Gastroesophageal sphincter (tissue), 3 donors: ENCODE results near the gene MGAT3.

Source experiments
- EP300 ChIP-seq: sonication (generic); formaldehyde crosslinking; IDR thresholded peaks from one replicate; pipeline ENCODE4 v1.6.1; 2017; ENCODE audit warnings: antibody characterized with exemption, mild to moderate bottlenecking
- POLR2A ChIP-seq, 2 donors: fragments of 450-650 bp; IDR thresholded peaks; one replicate each; pipeline ENCODE4 v1.6.1; 2017; ENCODE audit warnings: antibody characterized with exemption in 2 of 2, mild to moderate bottlenecking in 2 of 2, moderate library complexity in 1 of 2
- POLR2AphosphoS5 ChIP-seq: sonication (generic); formaldehyde crosslinking; IDR thresholded peaks from one replicate; pipeline ENCODE4 v1.6.1; 2017; ENCODE audit warnings: antibody characterized with exemption
- TF ChIP-seq, protein P1 (sequence below), 4 experiments: fragments of 200-600 bp in 2 of 4; fragments of 450-650 bp in 2 of 4; sonication (generic) in 1 of 4; IDR thresholded peaks; one replicate each; pipeline ENCODE4 v1.5.1; 2017 to 2019; ENCODE audit warnings: antibody characterized with exemption in 4 of 4, mild to moderate bottlenecking in 2 of 4, moderate library complexity in 2 of 4

DNA sequence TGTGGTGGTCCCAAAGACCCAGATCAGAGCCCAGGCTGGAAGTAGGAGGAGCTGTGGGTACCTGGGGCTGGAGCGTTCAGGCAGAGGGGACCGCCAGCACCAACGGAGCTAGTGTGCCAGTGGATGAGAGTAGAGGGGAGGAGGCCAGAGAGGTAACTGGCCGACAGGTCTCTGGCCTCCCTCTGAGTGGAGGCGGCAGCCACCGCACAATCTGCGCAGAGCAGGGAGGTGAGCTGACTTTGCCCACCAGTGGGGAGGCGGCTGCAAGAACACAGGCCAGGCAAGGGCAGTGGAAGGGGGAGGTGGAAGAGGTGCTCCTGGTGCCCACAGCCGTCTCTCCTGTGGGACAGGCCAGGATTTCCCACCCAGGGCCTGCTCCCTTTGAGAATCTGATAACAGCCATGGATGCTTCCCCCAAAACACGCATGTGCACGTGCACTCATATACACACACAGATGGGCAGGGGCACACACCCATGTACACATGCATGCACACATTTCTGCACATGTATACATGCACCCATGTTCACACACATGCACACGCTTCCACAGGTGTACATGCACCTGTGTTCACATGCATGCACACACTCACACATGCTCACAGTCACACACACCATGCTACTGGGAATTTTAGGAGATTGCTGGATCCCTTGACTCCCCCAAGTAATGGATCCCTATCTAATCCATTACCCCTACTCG lies 6.4 kb upstream of the MGAT3 start:
- TF ChIP-seq, protein P1, sequence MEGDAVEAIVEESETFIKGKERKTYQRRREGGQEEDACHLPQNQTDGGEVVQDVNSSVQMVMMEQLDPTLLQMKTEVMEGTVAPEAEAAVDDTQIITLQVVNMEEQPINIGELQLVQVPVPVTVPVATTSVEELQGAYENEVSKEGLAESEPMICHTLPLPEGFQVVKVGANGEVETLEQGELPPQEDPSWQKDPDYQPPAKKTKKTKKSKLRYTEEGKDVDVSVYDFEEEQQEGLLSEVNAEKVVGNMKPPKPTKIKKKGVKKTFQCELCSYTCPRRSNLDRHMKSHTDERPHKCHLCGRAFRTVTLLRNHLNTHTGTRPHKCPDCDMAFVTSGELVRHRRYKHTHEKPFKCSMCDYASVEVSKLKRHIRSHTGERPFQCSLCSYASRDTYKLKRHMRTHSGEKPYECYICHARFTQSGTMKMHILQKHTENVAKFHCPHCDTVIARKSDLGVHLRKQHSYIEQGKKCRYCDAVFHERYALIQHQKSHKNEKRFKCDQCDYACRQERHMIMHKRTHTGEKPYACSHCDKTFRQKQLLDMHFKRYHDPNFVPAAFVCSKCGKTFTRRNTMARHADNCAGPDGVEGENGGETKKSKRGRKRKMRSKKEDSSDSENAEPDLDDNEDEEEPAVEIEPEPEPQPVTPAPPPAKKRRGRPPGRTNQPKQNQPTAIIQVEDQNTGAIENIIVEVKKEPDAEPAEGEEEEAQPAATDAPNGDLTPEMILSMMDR (IDR thresholded peaks at IDR 0.05): no peak
- TF ChIP-seq POLR2AphosphoS5 (no peak), POLR2A (IDR thresholded peaks at IDR 0.05) (no peak), EP300 (no peak)
